Measurements from ENCODE around the gene SEC23IP. TPM values are rescaled to one million over a fixed set of nuclear protein-coding genes. Genes with fewer than 3 reads are reported as not detected.
A peak's percentile ranks its signal among the peaks of the same experiment; 100 is the strongest.
"Not testable (repeated sequence)": the region's sequence is repeated elsewhere in the genome, so short reads cannot be mapped to it uniquely, and the experiment has no call there.

SEC23IP gene
- 25.6 and 28.4 TPM in 2 replicates for total RNA-seq (2014; rRNA removed; shearing (Covaris generic))
- polyA plus RNA-seq (2015; cell fraction: cytosol; rRNA removed), result 27.1 and 37.2 TPM in 2 replicates
- 20.7 and 31.4 TPM in 2 replicates for polyA plus RNA-seq (2015; cell fraction: nucleus; rRNA removed)

- DNase-seq (ENCODE audit: low read depth, low spot score), result peak; percentile 95
- in situ Hi-C loops (cut with HindIII; ENCODE audit: low pct_unique_long_range_greater_than_20kb, low sequenced_read_pairs), result no loop called here
Observed at GRCh38 chr10:119892188-119893065, at the start of gene SEC23IP. Gene SEC23IP, plus strand, starts transcription at chr10:119892730. Its CDS starts 53 bp downstream, at chr10:119892783.

DNA sequence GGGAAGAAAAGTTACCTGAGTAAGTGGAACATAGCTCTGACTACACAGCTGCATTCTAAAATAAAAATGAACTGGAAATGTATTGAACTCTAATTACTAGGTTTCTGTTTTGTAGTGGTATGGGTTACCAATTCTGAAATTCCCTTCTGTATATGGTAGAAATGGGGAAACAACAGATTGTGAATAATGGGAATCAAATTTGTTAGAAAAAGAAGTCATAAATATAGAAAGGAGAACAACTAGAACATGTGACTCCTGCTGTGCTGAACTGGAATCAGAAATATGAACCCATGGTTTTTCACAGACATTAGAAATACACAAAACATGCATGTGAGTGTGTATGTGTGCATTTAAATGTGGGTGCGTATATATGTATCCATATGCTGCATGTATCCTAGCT, 46.9 kb upstream of the SEC23IP start:
- in situ Hi-C loops (cut with HindIII; ENCODE audit: low pct_unique_long_range_greater_than_20kb, low sequenced_read_pairs), result no loop called here
- no peak for DNase-seq (ENCODE audit: low read depth, low spot score)

DNA sequence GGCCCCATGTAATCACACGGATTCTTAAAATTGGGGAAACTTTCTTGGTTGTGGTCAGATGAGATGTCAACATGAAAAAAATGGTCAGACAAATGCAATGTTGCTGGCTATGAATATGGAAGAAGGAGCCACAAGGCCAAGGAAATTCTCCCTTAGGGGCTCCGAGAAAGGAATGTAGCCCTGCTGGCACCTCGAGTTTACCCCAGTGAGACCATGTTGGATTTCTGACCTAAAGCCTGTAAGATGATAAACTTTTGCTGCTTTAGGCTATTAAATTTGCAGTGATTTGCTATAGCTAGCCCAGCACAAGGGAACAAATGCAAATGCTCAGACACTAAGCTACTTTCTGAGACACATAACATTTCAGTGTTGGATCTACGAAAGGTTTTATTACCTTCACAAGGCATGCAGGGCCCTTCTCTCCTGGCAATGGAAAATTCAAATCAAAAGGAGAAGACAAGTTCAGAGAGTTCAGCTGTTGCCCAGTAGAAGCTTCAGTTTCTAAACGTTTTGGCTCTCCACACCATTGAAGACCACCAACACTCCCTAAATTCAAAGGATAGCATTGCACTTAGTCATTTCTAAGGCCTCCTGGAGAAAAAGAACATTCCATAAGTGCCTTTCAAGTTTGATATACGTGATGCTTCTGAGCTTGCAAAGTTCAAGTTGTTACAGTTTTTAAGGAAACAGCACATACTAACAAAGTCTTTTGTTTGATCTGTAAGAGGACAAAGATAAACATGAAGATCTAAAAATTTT, 43.3 kb upstream of the SEC23IP start:
- in situ Hi-C loops (cut with HindIII; ENCODE audit: low pct_unique_long_range_greater_than_20kb, low sequenced_read_pairs), result no loop called here
- DNase-seq (ENCODE audit: low read depth, low spot score), result no peak

DNA sequence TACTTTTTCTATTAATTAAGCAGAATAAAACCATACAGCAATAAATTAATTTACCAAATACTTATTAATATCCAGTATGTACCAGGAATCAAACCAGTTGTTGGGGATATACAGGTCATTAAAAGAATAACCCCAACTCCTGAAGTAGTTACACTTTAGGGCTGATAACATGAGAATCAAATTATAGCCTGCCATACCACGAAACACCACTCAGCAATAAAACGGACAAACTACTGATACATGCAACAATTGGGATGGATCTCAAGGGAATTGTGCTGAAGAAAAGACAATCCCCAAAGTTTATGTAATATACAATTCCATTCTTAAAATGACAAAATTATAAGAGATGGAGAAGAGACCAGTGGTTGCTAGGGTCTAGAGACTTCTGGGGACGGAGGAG, 42.6 kb upstream of the SEC23IP start:
- in situ Hi-C loops (cut with HindIII; ENCODE audit: low pct_unique_long_range_greater_than_20kb, low sequenced_read_pairs), result no loop called here
- no peak for DNase-seq (ENCODE audit: low read depth, low spot score)

DNA sequence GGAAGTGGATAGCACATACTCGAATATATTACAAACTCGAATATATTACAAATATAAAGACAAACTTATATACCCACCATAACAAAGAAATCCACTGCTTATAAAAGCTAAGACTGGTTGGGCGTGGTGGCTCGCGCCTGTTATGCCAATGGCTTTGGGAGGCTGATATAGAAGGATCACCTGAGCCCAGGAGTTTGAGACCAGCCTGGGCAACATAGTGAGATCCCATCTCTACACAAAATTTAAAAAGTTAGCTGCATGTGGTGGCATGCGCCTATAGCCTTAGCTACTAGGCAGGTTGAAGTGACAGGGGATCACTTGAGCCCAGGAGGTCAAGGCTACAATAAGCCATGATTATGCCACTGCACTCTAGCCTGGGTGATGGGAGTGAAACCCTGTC, 40.3 kb upstream of the SEC23IP start:
- no peak for DNase-seq (ENCODE audit: low read depth, low spot score)
- in situ Hi-C loops (cut with HindIII; ENCODE audit: low pct_unique_long_range_greater_than_20kb, low sequenced_read_pairs), result no loop called here

GRCh38 chr10:119852822-119853221, 39.7 kb upstream of the SEC23IP start:
- DNase-seq (ENCODE audit: low read depth, low spot score), result no peak
- in situ Hi-C loops (cut with HindIII; ENCODE audit: low pct_unique_long_range_greater_than_20kb, low sequenced_read_pairs), result no loop called here

DNA sequence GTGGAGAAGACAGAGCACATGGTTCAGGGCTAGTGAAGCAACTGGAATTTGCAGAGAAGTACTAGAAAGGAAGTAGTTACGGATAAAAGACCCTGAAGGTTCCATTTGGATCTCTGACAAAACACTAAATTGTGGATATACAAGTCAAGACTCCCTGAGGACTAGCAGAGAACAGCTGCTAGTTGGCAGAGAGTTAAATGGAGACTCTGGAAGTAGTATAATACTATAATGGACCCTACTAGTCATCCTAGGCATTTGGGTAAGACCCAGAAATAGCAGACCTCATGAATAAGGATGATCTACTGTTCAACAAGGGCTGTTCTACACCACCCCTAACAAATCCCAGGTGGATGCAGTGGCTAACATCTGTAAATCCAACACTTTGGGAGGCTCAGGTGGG, 39.0 kb upstream of the SEC23IP start:
- DNase-seq (ENCODE audit: low read depth, low spot score), result no peak
- in situ Hi-C loops (cut with HindIII; ENCODE audit: low pct_unique_long_range_greater_than_20kb, low sequenced_read_pairs), result no loop called here

GRCh38 chr10:119858063-119858462, 34.5 kb upstream of the SEC23IP start:
- no peak for DNase-seq (ENCODE audit: low read depth, low spot score)
- in situ Hi-C loops (cut with HindIII; ENCODE audit: low pct_unique_long_range_greater_than_20kb, low sequenced_read_pairs), result no loop called here

- in situ Hi-C loops (cut with HindIII; ENCODE audit: low pct_unique_long_range_greater_than_20kb, low sequenced_read_pairs), result no loop called here
- DNase-seq (ENCODE audit: low read depth, low spot score), result peak; percentile 49
Observed at GRCh38 chr10:119859420-119860258, 32.9 kb upstream of the SEC23IP start.

- in situ Hi-C loops (cut with HindIII; ENCODE audit: low pct_unique_long_range_greater_than_20kb, low sequenced_read_pairs), result no loop called here
- no peak for DNase-seq (ENCODE audit: low read depth, low spot score)
Observed at GRCh38 chr10:119860866-119861607, 31.5 kb upstream of the SEC23IP start.

- in situ Hi-C loops (cut with HindIII; ENCODE audit: low pct_unique_long_range_greater_than_20kb, low sequenced_read_pairs), result no loop called here
- DNase-seq (ENCODE audit: low read depth, low spot score), result no peak
Observed at GRCh38 chr10:119862524-119862923, 30.0 kb upstream of the SEC23IP start.

DNA sequence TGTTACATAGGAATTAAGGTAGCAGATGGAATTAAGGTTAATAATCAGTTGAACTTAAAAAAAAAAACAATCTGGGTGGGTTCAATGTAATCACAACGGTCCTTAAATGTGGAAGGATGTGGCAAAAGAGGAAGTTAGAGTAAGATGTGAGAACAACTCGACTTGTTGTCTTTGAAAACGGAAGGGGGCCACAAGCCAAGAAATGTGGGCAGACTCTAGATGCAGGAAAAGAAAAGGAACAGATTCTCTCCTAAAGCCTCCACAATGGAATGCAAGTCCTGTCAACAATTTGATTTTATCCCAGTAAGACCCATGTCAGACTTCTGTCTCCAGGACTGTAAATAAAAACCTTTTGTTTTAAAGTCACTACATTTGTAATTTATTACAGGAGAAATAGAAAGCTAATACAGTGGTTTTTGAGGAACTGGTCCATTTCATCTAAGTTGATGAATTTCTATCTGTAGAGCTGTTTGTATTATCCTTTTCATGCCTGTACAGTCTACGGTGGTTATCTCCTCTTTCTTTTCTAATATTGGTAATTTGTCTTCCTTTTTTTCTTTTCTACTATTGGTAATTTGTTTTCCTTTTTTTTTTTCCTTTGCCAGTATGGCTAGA, 28.5 kb upstream of the SEC23IP start:
- no peak for DNase-seq (ENCODE audit: low read depth, low spot score)
- in situ Hi-C loops (cut with HindIII; ENCODE audit: low pct_unique_long_range_greater_than_20kb, low sequenced_read_pairs), result no loop called here

DNA sequence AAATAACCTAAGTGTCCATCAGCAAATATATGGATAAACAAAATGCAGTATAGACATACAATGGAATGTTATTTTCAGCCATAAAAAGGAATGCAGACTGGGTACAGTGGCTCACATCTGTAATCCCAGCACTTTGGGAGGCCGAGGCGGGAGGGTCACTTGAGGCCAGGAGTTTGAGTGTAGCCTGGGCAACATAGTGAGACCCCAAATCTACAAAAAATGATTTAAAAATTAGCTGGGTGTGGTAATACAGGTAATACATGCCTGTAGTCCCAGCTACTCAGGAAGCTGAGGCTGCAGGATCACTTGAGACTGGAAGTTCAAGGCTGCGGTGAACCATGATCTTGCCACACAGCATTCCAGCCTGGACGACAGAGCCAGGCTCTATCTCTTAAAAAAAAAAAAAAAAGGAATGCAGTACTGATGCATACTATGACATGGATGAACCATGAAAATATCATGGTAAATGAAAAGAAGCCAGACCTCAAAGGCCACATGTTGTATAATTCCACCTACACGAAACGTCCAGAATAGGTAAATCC, 26.8 kb upstream of the SEC23IP start:
- no peak for DNase-seq (ENCODE audit: low read depth, low spot score)
- in situ Hi-C loops (cut with HindIII; ENCODE audit: low pct_unique_long_range_greater_than_20kb, low sequenced_read_pairs), result no loop called here

DNA sequence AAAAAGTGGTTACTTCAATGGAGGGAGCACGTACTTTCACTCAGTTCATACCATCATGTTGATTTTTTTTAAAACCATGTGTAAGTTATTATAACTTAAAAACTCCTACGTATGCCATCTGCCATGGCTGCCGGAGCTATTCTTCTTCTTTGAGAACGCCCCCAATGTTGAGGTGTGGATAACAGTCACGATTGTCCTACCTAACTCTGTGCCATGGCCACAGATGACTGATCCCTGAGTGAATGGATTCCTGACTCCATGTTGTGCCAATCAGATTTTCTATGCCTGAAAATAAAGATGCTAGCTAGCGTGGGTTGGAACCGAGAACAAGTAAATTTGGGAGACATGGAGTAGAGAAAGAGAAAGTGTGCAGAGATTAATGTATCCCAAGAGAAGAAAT, 25.2 kb upstream of the SEC23IP start:
- no peak for DNase-seq (ENCODE audit: low read depth, low spot score)
- in situ Hi-C loops (cut with HindIII; ENCODE audit: low pct_unique_long_range_greater_than_20kb, low sequenced_read_pairs), result no loop called here

GRCh38 chr10:119869398-119869797, 23.1 kb upstream of the SEC23IP start:
- DNase-seq (ENCODE audit: low read depth, low spot score); in situ Hi-C loops (cut with HindIII; ENCODE audit: low pct_unique_long_range_greater_than_20kb, low sequenced_read_pairs): not testable (repeated sequence)

DNA sequence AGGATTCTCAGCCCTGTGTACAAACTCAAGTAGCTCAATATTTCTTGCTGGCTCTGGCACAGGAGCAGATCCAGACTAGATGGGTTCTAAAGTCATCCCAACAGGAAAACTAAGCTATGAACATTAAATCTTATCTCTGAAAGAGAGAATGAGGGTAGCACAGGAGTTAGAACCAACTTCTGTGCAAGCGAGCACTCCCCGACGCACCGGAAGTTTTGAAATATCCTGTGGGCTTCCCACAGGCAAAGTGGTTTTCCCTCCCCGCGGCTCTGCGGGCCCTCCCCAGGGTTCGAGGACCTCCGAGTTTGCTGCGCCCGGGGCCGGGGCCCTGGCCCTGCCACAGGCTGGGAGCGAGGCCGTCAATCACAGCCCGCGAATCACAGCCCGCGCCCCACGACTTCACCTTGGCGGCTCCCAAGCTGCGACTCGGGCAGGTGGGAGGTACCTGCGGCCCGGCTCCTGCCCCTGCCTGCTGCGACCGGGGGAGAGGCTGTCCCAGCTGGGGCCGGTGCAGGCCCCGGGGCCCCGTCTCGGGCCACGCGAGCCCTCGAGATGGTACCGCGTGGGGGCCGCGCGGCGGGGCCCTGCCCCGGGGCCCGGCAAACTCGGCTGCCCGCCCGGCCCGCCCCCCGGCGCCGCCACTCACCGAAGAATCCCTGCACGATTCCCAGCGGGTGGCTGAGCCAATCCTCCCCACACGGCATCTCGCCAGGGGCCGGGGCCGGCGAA, 20.5 kb upstream of the SEC23IP start:
- in situ Hi-C loops (cut with HindIII; ENCODE audit: low pct_unique_long_range_greater_than_20kb, low sequenced_read_pairs), result no loop called here
- DNase-seq (ENCODE audit: low read depth, low spot score), result peak; percentile 11

Data from SK-MEL-5 (cell line).